Right kidney (tissue), 1 donor: Measurements from ENCODE around the gene HYAL1.
A peak's percentile ranks its signal among the peaks of the same experiment; 100 is the strongest.

ENCODE experiments used
- DNase-seq: peaks from one replicate; pipeline ENCODE4 v3.0.0-alpha.2; 2016

HYAL1 gene

DNA sequence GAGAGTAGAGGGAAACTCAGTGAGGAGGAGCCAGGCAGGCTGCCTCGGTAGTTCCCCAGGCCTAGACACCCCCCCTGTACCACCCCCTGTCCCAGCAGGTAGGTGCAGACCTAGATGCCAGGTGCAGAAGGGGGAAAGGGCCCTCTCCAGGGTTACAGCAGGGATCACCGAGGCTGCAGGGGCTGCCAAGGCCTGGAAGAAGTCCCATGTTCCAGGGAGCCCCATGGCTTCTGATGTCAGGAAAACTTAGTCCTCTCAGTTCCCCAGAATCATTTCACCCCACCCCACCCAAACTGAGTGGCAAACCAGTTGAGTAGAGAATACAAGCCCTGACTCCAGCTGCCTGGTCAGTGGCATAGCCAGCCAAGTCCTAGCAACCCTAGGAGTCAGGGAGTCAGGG lies 41.9 kb downstream of the HYAL1 start:
- DNase-seq, result no peak

DNA sequence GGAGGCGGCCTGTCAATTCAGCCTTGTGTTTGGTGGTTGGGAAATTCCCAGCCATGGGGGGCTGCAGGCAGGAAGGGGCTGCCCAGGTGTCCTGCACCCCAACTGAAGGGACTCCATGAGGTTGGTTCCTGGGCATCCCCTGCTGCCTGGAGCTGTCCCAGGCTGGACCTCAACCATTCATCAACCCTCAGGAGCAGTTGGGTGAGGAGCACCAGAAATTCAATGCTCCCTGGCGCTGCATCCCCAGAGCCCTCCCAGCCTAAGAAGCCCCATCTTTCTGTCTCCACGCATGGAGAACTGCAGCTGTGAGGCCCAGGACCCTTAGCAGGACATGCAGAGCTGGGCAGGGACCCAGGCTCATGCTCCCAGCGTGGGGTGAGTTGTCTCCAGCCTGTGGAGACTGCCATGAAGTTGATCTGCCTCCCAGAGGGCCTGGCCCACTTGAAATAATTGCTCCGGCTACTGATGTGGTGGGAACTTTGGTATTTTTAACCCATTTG lies 42.4 kb downstream of the HYAL1 start:
- no peak for DNase-seq

DNA sequence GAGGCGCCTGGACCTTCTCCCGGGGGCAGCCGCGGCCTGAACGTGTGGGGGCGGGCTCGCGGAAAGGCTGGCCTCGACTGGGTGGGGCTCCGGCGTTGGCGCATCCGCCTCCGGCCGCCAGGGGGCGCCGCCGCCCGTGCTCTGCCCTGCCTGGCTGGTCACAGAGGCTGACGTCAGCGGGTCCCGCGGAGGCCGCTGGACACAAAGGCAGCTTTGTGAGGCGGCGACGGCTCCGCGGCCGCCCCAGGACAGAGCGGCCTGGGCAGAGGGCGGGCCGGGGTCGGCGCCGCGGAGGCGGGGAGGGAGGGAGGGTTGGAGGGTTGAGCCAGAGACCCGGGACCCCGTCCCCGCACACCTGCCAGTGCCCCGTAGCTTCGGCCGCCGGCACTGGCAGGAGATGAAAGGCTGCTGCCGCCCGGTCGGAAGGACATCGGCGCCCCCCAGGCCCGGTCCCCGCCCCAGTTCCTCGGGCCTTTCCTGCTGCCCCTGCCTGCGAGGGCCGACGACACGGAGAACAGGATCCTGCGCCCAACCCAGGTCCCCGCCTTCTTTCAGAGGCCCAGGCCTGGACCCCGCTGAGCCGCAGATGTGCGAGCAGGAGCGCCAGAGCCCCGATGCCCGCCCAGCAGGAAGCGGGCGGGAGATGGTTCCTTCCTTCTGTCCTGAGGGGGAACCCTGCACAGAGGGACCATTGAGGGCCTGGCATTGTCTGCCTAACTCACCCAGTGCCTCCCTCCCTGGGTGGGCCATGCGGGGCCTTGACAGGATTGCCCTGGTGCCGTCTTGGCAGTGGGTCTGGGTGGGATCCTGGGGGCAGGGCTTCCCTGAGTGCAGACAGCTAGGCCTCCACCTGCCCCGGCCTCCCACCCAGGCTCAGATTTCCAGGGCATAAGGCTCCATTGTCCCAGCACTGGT lies 43.1 kb downstream of the HYAL1 start:
- peak; percentile 94 for DNase-seq

DNA sequence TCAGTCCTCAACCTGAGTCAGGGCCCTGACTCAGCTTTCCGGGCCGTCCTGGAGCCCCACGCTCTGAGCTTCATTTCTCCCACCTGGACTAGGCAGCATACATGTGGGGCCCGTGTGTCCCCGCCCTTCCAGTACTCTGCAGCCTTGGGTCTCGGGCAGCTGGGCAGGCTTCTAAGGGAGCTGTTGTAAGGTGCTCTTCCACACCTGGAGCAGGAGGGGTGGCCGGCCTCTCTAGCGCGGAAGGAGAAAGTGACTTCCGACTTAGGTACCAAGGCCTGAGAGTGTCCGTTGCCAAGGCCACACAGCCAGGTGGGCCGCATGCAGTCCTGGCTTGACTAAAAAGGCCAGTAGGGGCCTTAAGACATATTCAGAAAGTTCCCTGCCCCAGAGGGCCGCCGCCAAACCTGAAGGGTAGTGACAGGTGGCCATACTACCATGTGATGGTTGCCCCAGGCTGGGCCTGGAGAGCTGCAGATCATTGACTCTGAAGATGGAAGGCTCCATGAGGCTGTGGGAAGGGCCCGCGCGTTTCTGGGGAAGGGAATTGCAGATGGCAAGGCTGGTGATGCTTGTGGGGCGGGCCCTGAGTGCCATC lies 43.8 kb downstream of the HYAL1 start:
- DNase-seq, result no peak

DNA sequence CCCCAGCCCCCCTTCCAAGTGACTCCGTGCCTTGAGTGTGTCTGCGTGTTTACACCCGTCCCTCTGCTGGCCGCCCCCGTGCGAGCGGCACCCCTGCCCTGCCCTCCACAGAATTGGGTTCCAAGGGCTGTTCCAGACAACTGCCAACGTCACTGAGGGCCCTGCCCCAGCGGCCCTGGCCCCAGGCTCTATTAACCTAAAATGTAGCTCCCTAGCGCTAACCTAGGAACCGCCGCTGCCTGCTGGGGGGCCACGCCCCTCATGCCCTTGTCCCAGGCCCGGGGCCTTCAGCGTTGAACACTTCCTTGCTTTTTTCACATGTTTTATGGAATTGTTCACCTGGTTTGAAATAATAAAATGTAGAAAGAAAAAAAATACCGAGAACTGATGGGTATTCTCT lies 44.4 kb downstream of the HYAL1 start:
- DNase-seq, result no peak

DNA sequence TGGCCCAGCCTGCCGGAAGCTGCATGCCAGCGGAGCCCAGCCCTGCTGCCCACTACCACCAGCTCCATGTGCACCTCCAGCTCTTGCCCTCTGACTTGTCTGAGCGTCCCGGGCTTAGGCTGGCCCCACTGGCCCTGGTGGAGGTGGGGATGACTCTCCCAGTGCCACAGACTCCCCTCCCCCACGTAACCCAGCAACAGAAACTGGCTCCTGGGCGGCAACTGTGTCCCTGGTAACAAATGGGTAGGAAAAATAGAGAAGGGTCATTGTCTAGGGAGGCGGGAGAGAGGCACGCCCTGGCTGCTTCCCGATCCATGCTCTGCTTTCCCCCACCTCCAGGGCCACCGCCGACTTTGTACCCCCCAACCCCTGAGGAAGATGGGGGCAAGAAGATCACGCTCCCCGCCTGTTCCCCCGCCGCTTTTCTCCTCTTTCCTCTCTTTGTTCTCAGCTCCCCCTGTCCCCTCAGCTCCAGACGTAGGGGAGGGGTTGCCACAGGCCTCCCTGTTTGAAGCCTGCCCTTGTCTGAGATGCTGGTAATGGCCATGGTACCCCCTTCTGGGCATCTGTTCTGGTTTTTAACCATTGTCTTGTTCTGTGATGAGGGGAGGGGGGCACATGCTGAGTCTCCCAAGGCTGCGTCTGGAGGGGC lies 45.2 kb downstream of the HYAL1 start:
- DNase-seq, result no peak

DNA sequence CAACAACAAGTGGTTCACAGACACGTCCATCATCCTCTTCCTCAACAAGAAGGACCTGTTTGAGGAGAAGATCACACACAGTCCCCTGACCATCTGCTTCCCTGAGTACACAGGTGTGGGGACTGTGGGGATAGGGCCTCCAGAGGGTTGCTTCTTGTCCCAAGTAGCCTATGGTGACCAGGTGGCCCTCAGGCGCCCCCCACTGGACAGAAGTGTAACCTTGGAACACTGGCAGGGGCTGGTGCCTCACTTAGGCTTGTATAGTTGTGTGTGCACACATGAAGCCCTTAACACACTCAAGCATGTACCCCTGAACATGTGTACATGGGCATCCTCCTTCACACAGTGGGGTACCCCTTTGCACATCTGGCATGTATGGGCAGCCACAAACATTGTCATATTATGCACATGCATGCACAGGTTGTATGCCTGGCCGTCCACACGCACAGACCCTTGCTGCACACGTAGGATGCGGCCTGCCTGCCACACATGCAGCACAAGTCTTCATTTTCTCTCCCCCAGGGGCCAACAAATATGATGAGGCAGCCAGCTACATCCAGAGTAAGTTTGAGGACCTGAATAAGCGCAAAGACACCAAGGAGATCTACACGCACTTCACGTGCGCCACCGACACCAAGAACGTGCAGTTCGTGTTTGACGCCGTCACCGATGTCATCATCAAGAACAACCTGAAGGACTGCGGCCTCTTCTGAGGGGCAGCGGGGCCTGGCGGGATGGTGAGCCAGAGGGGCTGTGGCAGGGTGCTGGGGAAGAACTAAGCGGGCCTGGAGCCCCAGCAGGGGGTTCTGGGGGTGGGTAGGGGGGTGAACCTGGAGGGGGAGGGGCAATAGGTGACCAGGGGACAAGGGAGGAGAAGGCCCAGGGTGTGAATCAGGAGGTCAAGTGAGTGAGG lies 46.1 kb downstream of the HYAL1 start:
- DNase-seq, result no peak

DNA sequence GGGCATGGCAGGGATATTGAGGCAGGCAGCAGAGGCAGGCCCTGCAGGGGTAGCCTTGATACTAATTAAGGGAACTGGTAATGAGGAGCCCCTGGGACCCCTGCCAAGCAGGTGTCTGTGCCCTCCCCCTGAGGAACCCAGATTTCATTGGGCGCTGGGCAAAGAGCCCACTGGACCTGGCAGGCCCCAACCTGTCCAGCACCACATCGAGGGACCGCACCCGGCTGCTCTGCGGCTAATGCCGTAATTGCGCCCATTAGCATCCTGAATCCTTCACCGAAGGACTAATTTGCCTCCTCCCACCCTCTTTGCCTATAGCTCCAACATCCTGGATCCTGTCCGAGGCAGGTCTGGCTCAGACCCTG lies 48.1 kb downstream of the HYAL1 start:
- no peak for DNase-seq

DNA sequence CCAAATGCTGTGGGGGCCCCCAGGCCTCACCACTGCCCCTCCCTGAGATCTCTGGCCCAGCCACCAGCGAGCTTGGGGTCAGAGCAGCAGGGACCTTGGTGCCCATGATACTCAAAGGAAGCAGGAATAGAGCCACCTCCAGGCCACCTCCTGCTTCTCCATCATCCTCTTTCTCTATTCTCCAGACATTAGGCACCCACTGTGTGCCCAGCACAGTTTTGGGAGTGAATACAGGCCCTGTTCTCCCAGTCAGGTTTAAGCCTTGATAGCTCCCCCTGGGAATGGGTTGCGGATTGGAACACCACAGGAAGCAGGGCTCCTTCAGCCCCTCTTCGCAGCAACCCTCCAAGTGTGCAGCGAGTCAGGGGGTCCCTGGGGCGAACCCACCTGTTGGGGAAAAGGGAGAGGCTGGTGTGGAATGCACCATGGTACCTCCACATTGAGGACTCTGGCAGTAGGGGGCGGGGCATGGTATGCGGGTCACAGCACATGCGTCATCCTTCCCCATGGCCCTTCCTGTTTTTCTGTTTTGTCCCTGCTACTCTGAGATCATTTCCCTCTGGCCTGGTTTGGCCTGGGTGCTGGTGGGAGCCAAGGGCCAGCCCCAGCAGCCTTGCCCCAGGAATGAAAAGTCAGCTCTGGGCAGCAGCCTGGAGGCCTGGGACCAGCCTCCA lies 48.7 kb downstream of the HYAL1 start:
- DNase-seq, result no peak

DNA sequence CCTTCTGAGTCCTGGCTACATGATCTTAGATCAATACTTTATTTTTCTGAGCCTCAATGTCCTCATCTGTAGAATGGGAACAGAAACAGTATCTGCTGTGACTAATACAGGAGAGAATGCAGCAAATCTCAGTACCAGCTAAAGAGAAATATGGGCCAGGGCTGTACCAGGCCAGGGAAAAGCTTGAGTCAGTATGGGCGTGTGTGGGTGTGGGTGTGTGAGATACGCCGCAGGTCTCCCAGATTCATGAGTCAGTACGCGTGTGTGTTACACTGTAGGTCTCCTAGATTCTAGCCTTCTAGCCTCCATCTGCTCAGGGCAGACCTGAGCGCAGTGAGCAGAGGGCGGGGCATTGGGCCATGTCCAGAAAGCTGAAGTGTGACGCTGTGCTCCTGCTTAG lies 52.2 kb downstream of the HYAL1 start:
- DNase-seq, result no peak

DNA sequence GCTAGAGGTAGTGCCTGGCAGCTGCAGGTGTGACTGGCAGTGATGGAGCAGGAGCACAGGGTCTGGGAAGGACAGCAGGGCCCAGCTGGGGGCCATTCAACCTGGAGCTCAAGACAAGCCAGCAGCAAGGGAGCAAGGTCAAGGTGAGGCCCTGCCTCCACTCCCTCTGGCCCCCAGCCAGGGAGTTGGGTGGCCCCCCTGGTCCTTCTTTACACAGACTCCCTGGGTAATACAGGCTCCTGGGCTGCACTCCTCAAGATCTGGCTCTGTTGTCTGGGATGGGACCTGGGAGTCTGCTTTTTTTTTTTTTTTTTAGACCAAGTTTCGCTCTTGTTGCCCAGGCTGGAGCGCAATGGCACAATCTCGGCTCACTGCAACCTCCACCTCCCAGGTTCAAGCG lies 52.9 kb downstream of the HYAL1 start:
- DNase-seq, result no peak
